Measurements from ENCODE around the gene KRT83.
A peak's percentile ranks its signal among the peaks of the same experiment; 100 is the strongest.

Gene KRT83

GRCh38 chr12:52278575-52279421, 42.4 kb downstream of the KRT83 start:
- peak; percentile 89 for DNase-seq
- Mint-ChIP-seq H3K4me1 (peaks cover 29% of the 10 kb centered on the region), H3K9me3 (no peaks in the 10 kb centered on the region), H3K27me3 (ENCODE audit: low read depth, poor library complexity) (peaks cover 55% of the 10 kb centered on the region), H3K36me3 (ENCODE audit: low read depth) (no peaks in the 10 kb centered on the region), H3K27ac (no peak overlapping the region), H3K4me3 (peak overlapping the region; percentile 80)
- TF ChIP-seq, protein P1, sequence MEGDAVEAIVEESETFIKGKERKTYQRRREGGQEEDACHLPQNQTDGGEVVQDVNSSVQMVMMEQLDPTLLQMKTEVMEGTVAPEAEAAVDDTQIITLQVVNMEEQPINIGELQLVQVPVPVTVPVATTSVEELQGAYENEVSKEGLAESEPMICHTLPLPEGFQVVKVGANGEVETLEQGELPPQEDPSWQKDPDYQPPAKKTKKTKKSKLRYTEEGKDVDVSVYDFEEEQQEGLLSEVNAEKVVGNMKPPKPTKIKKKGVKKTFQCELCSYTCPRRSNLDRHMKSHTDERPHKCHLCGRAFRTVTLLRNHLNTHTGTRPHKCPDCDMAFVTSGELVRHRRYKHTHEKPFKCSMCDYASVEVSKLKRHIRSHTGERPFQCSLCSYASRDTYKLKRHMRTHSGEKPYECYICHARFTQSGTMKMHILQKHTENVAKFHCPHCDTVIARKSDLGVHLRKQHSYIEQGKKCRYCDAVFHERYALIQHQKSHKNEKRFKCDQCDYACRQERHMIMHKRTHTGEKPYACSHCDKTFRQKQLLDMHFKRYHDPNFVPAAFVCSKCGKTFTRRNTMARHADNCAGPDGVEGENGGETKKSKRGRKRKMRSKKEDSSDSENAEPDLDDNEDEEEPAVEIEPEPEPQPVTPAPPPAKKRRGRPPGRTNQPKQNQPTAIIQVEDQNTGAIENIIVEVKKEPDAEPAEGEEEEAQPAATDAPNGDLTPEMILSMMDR (IDR thresholded peaks at IDR 0.05) = peak; percentile 97

DNA sequence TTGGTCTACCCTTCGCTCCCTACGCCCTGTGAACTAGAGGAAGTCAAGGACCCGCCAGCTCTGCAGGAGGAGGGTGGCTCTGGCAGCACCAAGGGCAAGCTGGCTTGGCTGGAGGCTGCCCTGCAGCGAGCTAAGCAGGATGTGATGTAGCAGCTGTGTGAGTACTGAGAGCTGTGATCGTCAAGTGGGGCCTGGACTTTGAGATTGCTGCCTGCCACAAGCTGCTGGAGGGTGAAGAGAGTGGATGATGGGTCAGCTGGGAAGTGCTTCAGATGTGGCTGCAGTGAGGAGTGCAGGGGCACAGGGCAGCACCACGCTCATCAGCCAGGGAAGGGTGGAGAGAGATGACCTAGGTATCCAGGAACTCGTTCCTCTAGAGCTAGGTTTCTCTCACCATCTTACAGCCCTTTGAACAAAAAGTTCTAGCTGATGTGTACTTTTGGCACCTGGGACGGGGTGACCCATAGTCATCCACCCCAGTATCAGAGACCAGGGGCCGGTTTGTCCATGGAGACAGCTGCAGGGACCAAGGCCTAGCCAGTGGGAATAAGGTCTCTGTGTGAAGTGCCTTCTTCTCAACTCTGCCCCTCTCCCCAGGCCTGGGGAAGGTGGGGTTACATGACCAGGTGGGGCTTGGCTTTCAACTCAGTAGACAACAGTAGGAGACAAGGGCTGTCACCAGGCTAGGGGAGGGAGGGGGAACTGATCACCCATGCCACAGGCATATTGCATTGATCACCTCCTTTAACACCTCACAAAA, 43.5 kb downstream of the KRT83 start:
- Mint-ChIP-seq H3K36me3 (ENCODE audit: low read depth) (no peaks in the 10 kb centered on the region), H3K27me3 (ENCODE audit: low read depth, poor library complexity) (peaks cover 59% of the 10 kb centered on the region), H3K27ac (no peak overlapping the region), H3K4me3 (no peak overlapping the region), H3K9me3 (no peaks in the 10 kb centered on the region), H3K4me1 (peaks cover 29% of the 10 kb centered on the region)
- TF ChIP-seq, protein P1 (IDR thresholded peaks at IDR 0.05) = no peak
- no peak for DNase-seq

DNA sequence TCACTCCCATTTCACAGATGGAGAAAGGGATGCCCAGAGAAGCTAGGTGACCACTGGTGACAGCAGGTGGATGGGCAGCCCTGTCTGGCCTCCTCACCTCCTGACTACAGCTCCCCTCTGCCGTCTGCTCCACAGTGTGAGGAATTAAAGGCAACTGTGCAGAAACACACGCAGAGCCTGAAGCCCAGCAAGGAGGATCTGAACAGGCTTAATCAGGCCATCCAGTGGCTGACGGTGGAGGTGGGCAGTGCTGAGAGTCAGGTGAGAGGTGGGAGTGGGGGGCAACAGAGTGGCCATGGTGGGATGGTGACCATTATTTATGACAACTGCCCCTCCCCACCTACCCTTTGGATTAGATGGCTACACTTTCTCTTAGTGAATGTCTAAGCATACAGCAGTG, 45.5 kb downstream of the KRT83 start:
- Mint-ChIP-seq H3K36me3 (ENCODE audit: low read depth) (no peaks in the 10 kb centered on the region), H3K27ac (no peak overlapping the region), H3K4me1 (peaks cover 21% of the 10 kb centered on the region), H3K27me3 (ENCODE audit: low read depth, poor library complexity) (peaks cover 64% of the 10 kb centered on the region), H3K4me3 (no peak overlapping the region), H3K9me3 (no peaks in the 10 kb centered on the region)
- no peak for DNase-seq
- TF ChIP-seq, protein P1 (IDR thresholded peaks at IDR 0.05) = no peak

DNA sequence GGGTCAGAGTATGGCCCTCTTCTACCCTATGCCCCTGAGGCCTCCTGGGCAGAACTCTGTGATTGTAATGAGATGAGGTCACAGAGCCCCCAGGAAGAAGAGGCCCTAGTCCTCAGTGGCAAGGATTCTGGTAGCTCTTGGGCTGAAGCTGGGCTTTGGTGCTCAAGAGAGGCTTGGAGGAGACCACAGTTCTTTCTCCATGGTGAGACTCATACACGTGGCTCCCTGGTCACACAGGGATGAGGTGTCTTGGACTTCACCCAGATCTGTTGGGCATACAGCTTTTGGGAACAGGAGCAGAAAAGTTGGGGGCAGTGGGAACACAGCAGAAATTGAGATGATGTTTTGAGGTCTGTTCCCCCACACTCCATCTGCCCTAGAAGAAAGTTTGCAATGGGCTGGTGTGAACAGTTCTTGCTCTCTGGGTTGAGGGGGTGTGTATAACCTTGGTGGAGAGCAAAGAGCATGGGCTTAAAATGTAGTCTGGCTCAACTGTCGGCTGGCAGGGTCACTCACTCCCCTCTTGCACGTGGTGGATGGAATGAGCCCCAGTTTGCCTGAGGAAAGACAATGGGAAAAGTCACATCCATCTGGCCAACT, 46.6 kb downstream of the KRT83 start, which contains the start of gene KRT86:
TSS of gene KRT86 (plus strand) at position 125 of the 600 bp plus-strand sequence. CDS start 27,272 bp downstream, outside the sequence.
- Mint-ChIP-seq H3K4me1 (peaks cover 14% of the 10 kb centered on the region), H3K4me3 (no peak within 1 kb of the TSS), H3K27ac (no peak within 1 kb of the TSS), H3K9me3 (no peaks in the 10 kb centered on the region), H3K36me3 (ENCODE audit: low read depth) (no peaks in the 10 kb centered on the region), H3K27me3 (ENCODE audit: low read depth, poor library complexity) (peaks cover 67% of the 10 kb centered on the region)
- TF ChIP-seq, protein P1 (IDR thresholded peaks at IDR 0.05) = no peak
- no peak for DNase-seq

DNA sequence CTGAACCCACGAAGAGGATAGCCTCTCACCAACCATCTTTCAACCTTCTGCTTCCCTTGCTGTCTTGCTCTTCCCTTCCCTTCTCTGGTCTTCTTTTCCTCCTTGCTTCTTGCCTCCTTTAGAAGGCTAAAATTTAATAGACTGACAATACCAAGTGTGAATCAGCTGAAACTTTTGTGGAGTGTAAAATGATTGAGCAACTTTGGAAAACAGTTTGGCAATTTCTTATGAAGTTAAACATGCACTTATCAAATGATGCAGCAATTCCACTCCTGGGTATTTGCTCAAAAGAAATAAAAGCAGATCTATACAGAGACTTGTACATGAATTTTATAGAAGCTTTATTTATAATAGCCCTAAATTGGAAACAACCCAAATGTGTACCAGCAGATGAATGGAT, 50.0 kb downstream of the KRT83 start:
- Mint-ChIP-seq H3K27me3 (ENCODE audit: low read depth, poor library complexity) (peaks cover 53% of the 10 kb centered on the region), H3K4me1 (peaks cover 7% of the 10 kb centered on the region), H3K36me3 (ENCODE audit: low read depth) (no peaks in the 10 kb centered on the region), H3K27ac (no peak overlapping the region), H3K9me3 (no peaks in the 10 kb centered on the region), H3K4me3 (no peak overlapping the region)
- TF ChIP-seq, protein P1 (IDR thresholded peaks at IDR 0.05) = no peak
- no peak for DNase-seq

Data from nephron progenitor cell (in vitro differentiated cells).